HEK293T (cell line): ENCODE results near the gene DCTN3.

Experiments used
- BHLHE40 ChIP-seq: fragments of 450-650 bp; IDR thresholded peaks from 2 replicates; pipeline ENCODE4 v1.6.1; 2016; ENCODE audit warnings: mild to moderate bottlenecking, moderate library complexity, borderline replicate concordance
- CTBP1 ChIP-seq: fragments of 450-650 bp; IDR thresholded peaks from 2 replicates; pipeline ENCODE4 v1.6.1; 2016; ENCODE audit warnings: borderline replicate concordance
- ELF4 ChIP-seq: fragments of 450-650 bp; IDR thresholded peaks from 2 replicates; pipeline ENCODE4 v1.6.1; 2017; ENCODE audit warnings: antibody characterized with exemption
- FOXA1 ChIP-seq: fragments of 450-650 bp; IDR thresholded peaks from 2 replicates; pipeline ENCODE4 v1.6.1; 2016; ENCODE audit warnings: mild to moderate bottlenecking
- FOXK2 ChIP-seq: fragments of 450-650 bp; IDR thresholded peaks from 2 replicates; pipeline ENCODE4 v1.6.1; 2016; ENCODE audit warnings: mild to moderate bottlenecking
- FOXM1 ChIP-seq: fragments of 450-650 bp; IDR thresholded peaks from 2 replicates; pipeline ENCODE4 v1.6.1; 2017; ENCODE audit warnings: mild to moderate bottlenecking, borderline replicate concordance
- NFRKB ChIP-seq: fragments of 450-650 bp; IDR thresholded peaks from 2 replicates; pipeline ENCODE4 v1.6.1; 2016; ENCODE audit warnings: mild to moderate bottlenecking, moderate library complexity
- SP1 ChIP-seq: fragments of 450-650 bp; IDR thresholded peaks from 2 replicates; pipeline ENCODE4 v1.6.1; 2017
- SUZ12 ChIP-seq: fragments of 450-650 bp; IDR thresholded peaks from 2 replicates; pipeline ENCODE4 v1.6.1; 2016; ENCODE audit warnings: mild to moderate bottlenecking
- TARDBP ChIP-seq: fragments of 450-650 bp; IDR thresholded peaks from 2 replicates; pipeline ENCODE4 v1.6.1; 2016
- ZNF384 ChIP-seq: fragments of 450-650 bp; IDR thresholded peaks from 2 replicates; pipeline ENCODE4 v1.6.1; 2016
- TF ChIP-seq, protein P1 (sequence below): fragments of 450-650 bp; IDR thresholded peaks from 2 replicates; pipeline ENCODE4 v1.6.1; 2016

DNA sequence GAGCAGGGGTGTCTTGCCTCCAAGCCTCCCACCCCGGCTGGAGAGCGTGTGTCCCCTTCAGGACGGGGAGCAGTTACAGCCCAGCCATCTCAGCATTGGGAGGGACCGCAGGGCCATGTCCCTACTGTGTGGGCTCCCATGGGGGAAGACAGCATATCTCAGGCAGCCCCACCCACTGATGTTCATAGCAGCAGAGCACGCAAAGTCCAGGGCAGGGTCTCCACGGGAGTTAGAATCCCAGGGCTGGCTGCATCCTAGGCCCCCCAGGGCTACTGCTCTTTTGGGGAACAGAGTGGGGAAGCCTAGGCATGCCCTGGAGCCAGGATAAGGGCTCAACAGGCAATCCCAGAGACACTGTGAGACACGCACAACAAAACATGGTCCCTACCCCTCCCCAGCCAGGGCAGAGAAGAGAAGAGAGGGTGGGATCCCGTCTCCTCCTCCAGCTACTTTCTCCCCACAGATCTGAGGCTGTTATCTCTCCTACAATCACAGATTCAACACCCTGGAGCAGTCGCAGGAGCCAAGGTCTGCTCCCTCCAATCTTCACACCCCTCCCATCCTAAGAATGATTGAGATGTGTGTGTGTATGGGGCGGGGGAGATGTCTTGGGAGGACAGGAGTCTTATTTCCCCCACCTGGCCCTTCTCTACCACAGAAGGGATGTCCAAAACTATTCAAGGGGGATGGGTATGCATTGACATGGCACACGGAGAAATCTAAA, 34.2 kb downstream of the DCTN3 start:
- TF ChIP-seq FOXK2 (no peak), ZNF384 (no peak), TARDBP (no peak), SP1 (no peak), SUZ12 (no peak), FOXM1 (no peak), CTBP1 (no peak), ELF4 (no peak), BHLHE40 (no peak), FOXA1 (no peak), NFRKB (no peak)
- TF ChIP-seq, protein P1, sequence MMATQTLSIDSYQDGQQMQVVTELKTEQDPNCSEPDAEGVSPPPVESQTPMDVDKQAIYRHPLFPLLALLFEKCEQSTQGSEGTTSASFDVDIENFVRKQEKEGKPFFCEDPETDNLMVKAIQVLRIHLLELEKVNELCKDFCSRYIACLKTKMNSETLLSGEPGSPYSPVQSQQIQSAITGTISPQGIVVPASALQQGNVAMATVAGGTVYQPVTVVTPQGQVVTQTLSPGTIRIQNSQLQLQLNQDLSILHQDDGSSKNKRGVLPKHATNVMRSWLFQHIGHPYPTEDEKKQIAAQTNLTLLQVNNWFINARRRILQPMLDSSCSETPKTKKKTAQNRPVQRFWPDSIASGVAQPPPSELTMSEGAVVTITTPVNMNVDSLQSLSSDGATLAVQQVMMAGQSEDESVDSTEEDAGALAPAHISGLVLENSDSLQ, result no peak
